Measurements from ENCODE around the gene VTI1B. TPM values are rescaled to one million over a fixed set of nuclear protein-coding genes. Genes with fewer than 3 reads are reported as not detected.
"Not testable (repeated sequence)": the region's sequence is repeated elsewhere in the genome, so short reads cannot be mapped to it uniquely, and the experiment has no call there.

VTI1B gene
- total and polyA plus RNA-seq, 4 donors = 26.5 to 76.3 (median 28.9) TPM

GRCh38 chr14:67721875-67722274 lies 47.4 kb upstream of the VTI1B start (continued):
- no peak for TF ChIP-seq MAX (IDR thresholded peaks at IDR 0.05)

- Histone ChIP-seq H3K36me3 (ENCODE audit: control insufficient read depth in 4 of 4, insufficient read depth in 3 of 4, low read depth in 1 of 4, low read length in 3 of 4) (no peaks in the 10 kb centered on the region), H3K4me3 (ENCODE audit: low read depth in 1 of 3, low read length in 3 of 3) (no peak overlapping the region), H3K4me1 (ENCODE audit: control insufficient read depth in 4 of 4, insufficient read depth in 4 of 4, low read length in 3 of 4) (peaks cover 0 to 8% (median 4%) of the 10 kb centered on the region in 4 donors), H3K9ac (ENCODE audit: low read depth in 1 of 2, low read length in 2 of 2) (no peak overlapping the region), H3K27ac (ENCODE audit: low read depth in 1 of 2, low read length in 2 of 2) (no peak overlapping the region), H3K27me3 (ENCODE audit: control insufficient read depth in 4 of 4, insufficient read depth in 4 of 4, low read length in 3 of 4) (no peaks in the 10 kb centered on the region), H3K9me3 (ENCODE audit: control insufficient read depth in 4 of 4, low read length in 3 of 4) (no peaks in the 10 kb centered on the region)
- TF ChIP-seq FOXA1 (IDR thresholded peaks at IDR 0.05) (no peak), JUND (IDR thresholded peaks at IDR 0.05) (no peak), RAD21 (IDR thresholded peaks at IDR 0.05) (no peak), HNF4A (conservative IDR thresholded peaks at IDR 0.05) (peak in 1 of 2 donors; percentile 4)
- no peak for DNase-seq (ENCODE audit: low spot score)
- 43% methylated on average over 2 of the region's 2 CpGs for WGBS
Measured at GRCh38 chr14:67719866-67720265, 45.4 kb upstream of the VTI1B start.

GRCh38 chr14:67719385-67719784 lies 45.0 kb upstream of the VTI1B start:
- H3K4me1 ChIP-seq (ENCODE audit: control insufficient read depth in 4 of 4, insufficient read depth in 4 of 4, low read length in 3 of 4); H3K27ac ChIP-seq (ENCODE audit: low read depth in 1 of 2, low read length in 2 of 2); H3K27me3 ChIP-seq (ENCODE audit: control insufficient read depth in 4 of 4, insufficient read depth in 4 of 4, low read length in 3 of 4); H3K4me3 ChIP-seq (ENCODE audit: low read depth in 1 of 3, low read length in 3 of 3); H3K9me3 ChIP-seq (ENCODE audit: control insufficient read depth in 4 of 4, low read length in 3 of 4); DNase-seq (ENCODE audit: low spot score); H3K9ac ChIP-seq (ENCODE audit: low read depth in 1 of 2, low read length in 2 of 2); H3K36me3 ChIP-seq (ENCODE audit: control insufficient read depth in 4 of 4, insufficient read depth in 3 of 4, low read depth in 1 of 4, low read length in 3 of 4): not testable (repeated sequence)
- 87% methylated on average over 3 of the region's 3 CpGs for WGBS

GRCh38 chr14:67718265-67718664 lies 43.8 kb upstream of the VTI1B start:
- no peak for DNase-seq (ENCODE audit: low spot score)
- H3K4me1 ChIP-seq (ENCODE audit: control insufficient read depth in 4 of 4, insufficient read depth in 4 of 4, low read length in 3 of 4) = peaks cover 0 to 8% (median 4%) of the 10 kb centered on the region in 4 donors
- no peak overlapping the region for H3K9ac ChIP-seq (ENCODE audit: low read depth in 1 of 2, low read length in 2 of 2)
- 68% methylated on average over 2 of the region's 2 CpGs for WGBS
- no peaks in the 10 kb centered on the region for H3K9me3 ChIP-seq (ENCODE audit: control insufficient read depth in 4 of 4, low read length in 3 of 4)
- H3K36me3 ChIP-seq (ENCODE audit: control insufficient read depth in 4 of 4, insufficient read depth in 3 of 4, low read depth in 1 of 4, low read length in 3 of 4) = no peaks in the 10 kb centered on the region
- TF ChIP-seq MAX (IDR thresholded peaks at IDR 0.05) = no peak
- H3K27ac ChIP-seq (ENCODE audit: low read depth in 1 of 2, low read length in 2 of 2) = no peak overlapping the region
- H3K27me3 ChIP-seq (ENCODE audit: control insufficient read depth in 4 of 4, insufficient read depth in 4 of 4, low read length in 3 of 4) = no peaks in the 10 kb centered on the region
- no peak overlapping the region for H3K4me3 ChIP-seq (ENCODE audit: low read depth in 1 of 3, low read length in 3 of 3)

GRCh38 chr14:67717048-67717447 lies 42.6 kb upstream of the VTI1B start:
- WGBS = 94% methylated on average over 1 of the region's 1 CpG
- Histone ChIP-seq H3K9me3 (ENCODE audit: control insufficient read depth in 4 of 4, low read length in 3 of 4) (no peaks in the 10 kb centered on the region), H3K4me1 (ENCODE audit: control insufficient read depth in 4 of 4, insufficient read depth in 4 of 4, low read length in 3 of 4) (peaks cover 0 to 2% (median 0%) of the 10 kb centered on the region in 4 donors), H3K27ac (ENCODE audit: low read depth in 1 of 2, low read length in 2 of 2) (no peak overlapping the region), H3K4me3 (ENCODE audit: low read depth in 1 of 3, low read length in 3 of 3) (no peak overlapping the region), H3K9ac (ENCODE audit: low read depth in 1 of 2, low read length in 2 of 2) (no peak overlapping the region), H3K27me3 (ENCODE audit: control insufficient read depth in 4 of 4, insufficient read depth in 4 of 4, low read length in 3 of 4) (no peaks in the 10 kb centered on the region), H3K36me3 (ENCODE audit: control insufficient read depth in 4 of 4, insufficient read depth in 3 of 4, low read depth in 1 of 4, low read length in 3 of 4) (no peaks in the 10 kb centered on the region)
- TF ChIP-seq SP1 (IDR thresholded peaks at IDR 0.05) (no peak), HNF4G (IDR thresholded peaks at IDR 0.05) (no peak), RAD21 (IDR thresholded peaks at IDR 0.05) (no peak), NR2F2 (IDR thresholded peaks at IDR 0.05) (no peak), CTCF (IDR thresholded peaks at IDR 0.05; ENCODE audit: low read depth, low read length, missing input control) (no peak), FOXA1 (IDR thresholded peaks at IDR 0.05) (no peak), GABPA (IDR thresholded peaks at IDR 0.05 in 1 of 2, conservative IDR thresholded peaks at IDR 0.05 in 1 of 2) (no peak), FOXA2 (IDR thresholded peaks at IDR 0.05) (no peak), TAF1 (conservative IDR thresholded peaks at IDR 0.05) (no peak)
- DNase-seq (ENCODE audit: low spot score) = no peak
